Dendritic cell treated with granulocyte-macrophage colony-stimulating factor and Interleukin-4, amounts not matched to agents 40 ng/mL and 50 ng/mL, for 4 days (primary cell): ENCODE results near the gene INSYN2B.
A peak's percentile ranks its signal among the peaks of the same experiment; 100 is the strongest.

Experiments
- H3K27ac Mint-ChIP-seq: one replicate; pipeline ENCODE4 v1.8.0; 2022; ENCODE audit warnings: mild to moderate bottlenecking, mixed read lengths
- H3K27me3 Mint-ChIP-seq: one replicate; pipeline ENCODE4 v1.8.0; 2022; ENCODE audit warnings: mild to moderate bottlenecking, mixed read lengths
- H3K36me3 Mint-ChIP-seq: one replicate; pipeline ENCODE4 v1.8.0; 2022; ENCODE audit warnings: low read depth, mixed read lengths
- H3K4me1 Mint-ChIP-seq: one replicate; pipeline ENCODE4 v1.8.0; 2022; ENCODE audit warnings: low read depth, mixed read lengths
- H3K4me3 Mint-ChIP-seq: one replicate; pipeline ENCODE4 v1.8.0; 2022; ENCODE audit warnings: mild to moderate bottlenecking, moderate library complexity, mixed read lengths
- H3K9me3 Mint-ChIP-seq: one replicate; pipeline ENCODE4 v1.8.0; 2022; ENCODE audit warnings: mixed read lengths
- intact Hi-C: fragments of 100-400 bp; cut with micrococcal nuclease; formaldehyde crosslinking; loops from one replicate; pipeline ENCODE4 v1.15.0; 2022

The INSYN2B gene

DNA sequence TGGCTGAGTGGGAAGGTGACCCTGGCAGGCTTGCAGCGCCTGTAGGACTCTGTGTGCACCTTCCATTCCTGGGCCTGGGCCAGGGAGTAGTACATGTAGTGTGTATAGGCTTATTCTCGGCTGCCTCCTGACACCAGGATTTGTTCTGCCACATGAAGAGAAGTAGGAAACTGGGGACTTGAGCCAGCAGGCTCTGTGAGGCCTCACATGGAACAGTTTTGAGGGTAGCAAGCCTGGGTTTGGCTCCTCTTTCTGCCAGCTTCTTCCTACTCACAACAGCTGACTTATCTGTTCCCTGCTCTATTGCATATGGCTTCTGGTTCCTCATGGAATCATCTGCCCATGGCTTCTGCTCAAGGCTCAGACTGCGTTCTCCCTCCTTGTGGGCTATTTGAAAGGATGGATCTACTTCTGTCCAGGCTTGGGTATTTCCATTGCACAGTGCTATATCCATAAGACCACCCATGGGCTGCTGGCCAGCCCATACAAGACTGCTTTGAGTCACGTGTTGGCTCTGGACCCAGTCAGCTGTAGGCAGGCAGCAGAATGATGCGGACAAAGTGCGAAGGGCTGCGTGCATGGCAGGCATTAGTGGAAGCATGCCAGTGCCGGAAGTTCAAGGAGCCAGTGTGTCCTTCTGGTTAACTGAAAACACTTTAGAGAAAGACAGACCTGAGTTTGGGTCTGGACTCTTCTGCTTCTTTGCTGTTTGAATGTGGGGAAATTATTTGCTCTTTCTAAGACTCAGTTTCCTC lies 11.0 kb upstream of the INSYN2B start:
- H3K4me1 Mint-ChIP-seq, result no peaks in the 10 kb centered on the region
- H3K36me3 Mint-ChIP-seq, result peaks cover 95% of the 10 kb centered on the region
- no peaks in the 10 kb centered on the region for H3K9me3 Mint-ChIP-seq
- H3K27ac Mint-ChIP-seq, result peak overlapping the region; percentile 52
- intact Hi-C loops, result no loop called here
- no peak overlapping the region for H3K4me3 Mint-ChIP-seq
- no peaks in the 10 kb centered on the region for H3K27me3 Mint-ChIP-seq

DNA sequence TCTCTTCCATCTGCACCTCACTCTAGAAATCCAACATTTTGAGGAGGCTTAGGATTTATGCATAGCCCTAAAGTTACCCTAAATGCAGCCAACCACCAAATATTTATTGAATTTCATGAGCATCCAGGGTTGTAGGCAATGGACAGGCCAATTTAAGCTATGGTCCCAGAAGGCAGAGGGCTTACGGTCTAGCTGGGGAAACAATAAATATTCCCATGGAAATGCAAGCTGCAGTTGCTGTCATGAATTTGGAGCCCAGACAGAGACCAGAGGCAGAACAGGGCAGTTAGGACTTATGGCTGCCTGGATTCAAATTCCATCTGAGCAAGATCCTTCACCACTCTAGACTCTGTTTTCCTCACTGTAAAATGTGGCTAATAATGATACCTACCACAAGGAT lies 9.1 kb upstream of the INSYN2B start:
- Mint-ChIP-seq H3K9me3 (no peaks in the 10 kb centered on the region), H3K27ac (no peak overlapping the region), H3K4me1 (no peaks in the 10 kb centered on the region), H3K36me3 (peaks cover 95% of the 10 kb centered on the region), H3K27me3 (no peaks in the 10 kb centered on the region), H3K4me3 (no peak overlapping the region)
- intact Hi-C loops, result no loop called here

DNA sequence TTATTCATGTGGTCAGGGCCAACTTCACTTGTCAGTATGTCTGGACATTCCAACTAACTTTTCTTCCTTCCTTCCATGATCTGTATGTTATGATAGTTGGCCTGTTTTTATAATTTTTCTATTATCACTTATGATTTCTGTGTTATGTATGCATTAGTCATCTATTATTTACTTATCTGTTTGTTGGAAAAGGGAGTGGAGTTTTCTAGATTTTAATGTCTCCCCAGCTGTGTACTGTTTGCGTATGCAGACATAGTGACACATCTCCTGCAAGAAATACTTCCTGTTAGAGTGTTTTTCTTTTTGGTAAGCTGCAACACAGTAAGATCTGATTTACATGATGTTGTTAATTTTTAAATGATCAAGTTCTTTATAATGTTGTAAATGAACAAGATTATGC lies 8.7 kb upstream of the INSYN2B start:
- Mint-ChIP-seq H3K27ac (no peak overlapping the region), H3K9me3 (no peaks in the 10 kb centered on the region), H3K36me3 (peaks cover 95% of the 10 kb centered on the region), H3K27me3 (no peaks in the 10 kb centered on the region), H3K4me3 (no peak overlapping the region), H3K4me1 (no peaks in the 10 kb centered on the region)
- intact Hi-C loops, result no loop called here

DNA sequence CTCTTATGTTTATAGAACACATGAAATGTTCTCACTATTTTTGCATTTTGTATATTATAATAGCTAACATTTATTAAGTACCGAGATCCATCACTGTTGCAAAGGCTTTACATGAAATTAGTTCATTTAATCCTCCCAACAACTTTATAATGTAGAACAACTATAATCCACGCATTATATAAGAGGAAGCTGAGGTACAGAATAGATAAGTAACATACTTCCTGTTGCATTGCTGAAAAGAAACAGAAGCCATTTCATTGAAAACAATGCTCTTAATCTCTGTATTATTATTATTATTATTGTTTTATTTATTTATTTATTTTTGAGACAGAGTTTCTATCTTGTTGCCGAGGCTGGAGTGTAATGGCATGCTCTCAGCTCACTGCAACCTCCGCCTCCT lies 7.9 kb upstream of the INSYN2B start:
- Mint-ChIP-seq H3K4me3 (no peak overlapping the region), H3K36me3 (peaks cover 95% of the 10 kb centered on the region), H3K27me3 (no peaks in the 10 kb centered on the region), H3K27ac (no peak overlapping the region), H3K9me3 (no peaks in the 10 kb centered on the region), H3K4me1 (no peaks in the 10 kb centered on the region)
- intact Hi-C loops, result no loop called here

DNA sequence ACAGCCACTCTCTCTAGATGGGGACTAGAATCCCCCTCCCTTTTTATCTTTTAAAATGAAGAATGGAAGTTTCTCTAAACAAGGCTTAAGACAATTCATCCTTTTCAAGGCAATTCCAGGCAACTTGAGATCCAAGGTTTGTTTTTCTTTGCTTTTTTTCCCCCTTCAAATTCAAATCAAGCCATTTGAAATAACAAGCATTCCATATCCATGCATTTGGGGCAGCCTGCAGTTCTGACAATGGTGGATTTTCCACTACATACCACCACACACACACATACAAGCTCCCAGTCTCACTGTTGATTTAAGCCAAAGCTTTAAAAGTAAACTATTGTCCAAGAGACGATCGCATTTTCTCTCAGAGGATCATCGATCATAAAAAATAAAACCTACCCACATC lies 424 bp downstream of the INSYN2B start:
- no peak overlapping the region for H3K4me3 Mint-ChIP-seq
- H3K4me1 Mint-ChIP-seq, result peaks cover 8% of the 10 kb centered on the region
- H3K27me3 Mint-ChIP-seq, result no peaks in the 10 kb centered on the region
- H3K36me3 Mint-ChIP-seq, result peaks cover 64% of the 10 kb centered on the region
- intact Hi-C loops, result no loop called here
- H3K9me3 Mint-ChIP-seq, result no peaks in the 10 kb centered on the region
- no peak overlapping the region for H3K27ac Mint-ChIP-seq

DNA sequence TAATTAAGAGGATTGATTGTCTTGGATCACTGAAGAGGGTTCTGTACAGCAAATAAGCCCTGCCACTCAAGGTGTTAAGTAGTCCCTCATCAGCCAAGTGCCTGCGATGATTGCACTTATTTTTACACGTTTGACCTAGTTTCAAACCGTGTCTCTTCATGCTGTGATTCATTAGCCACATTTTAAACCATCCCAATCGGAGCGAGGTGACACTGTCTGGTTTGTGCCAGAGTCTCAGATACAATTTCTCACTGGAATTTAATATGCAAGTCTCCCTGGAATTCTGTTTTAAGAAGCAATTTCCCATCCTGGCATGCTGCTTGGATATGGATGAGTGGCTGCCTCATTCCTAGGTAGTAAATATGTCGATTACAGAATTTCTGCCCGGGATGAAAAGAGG lies 1.6 kb downstream of the INSYN2B start:
- Mint-ChIP-seq H3K4me3 (no peak overlapping the region), H3K27ac (no peak overlapping the region), H3K27me3 (no peaks in the 10 kb centered on the region), H3K4me1 (peaks cover 8% of the 10 kb centered on the region), H3K36me3 (peaks cover 64% of the 10 kb centered on the region), H3K9me3 (no peaks in the 10 kb centered on the region)
- intact Hi-C loops, result no loop called here

DNA sequence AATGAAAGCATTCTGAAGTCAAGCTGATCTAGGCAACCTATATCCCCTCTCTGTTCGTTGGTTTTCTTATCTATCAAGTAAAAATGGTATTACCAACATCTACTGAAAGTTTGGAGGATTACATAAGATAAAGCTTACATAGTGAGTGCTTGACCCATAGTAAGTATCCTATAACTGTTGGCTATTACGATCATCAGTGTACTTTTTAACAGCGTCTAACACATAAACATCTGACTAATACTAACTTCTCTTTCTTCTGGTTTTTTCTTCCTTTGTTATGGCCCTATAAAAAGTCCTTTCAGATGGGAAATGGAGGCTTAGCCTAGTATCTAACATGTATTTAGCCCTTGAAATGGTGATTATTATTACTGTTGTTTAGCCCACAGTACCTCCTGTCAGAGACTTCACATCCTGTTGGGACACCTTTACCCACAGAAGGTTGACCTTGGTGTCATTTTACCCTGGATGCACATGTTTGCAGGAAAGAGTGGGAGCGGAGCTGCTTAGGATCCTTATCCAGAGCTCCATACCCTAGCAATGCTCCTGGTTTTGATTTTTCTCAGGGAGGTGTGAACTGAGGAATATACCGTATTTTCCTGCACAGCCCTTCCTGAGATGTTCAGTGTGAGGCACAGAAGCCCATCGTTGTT lies 6.0 kb downstream of the INSYN2B start:
- intact Hi-C loops, result no loop called here
- no peak overlapping the region for H3K27ac Mint-ChIP-seq
- peaks cover 18% of the 10 kb centered on the region for H3K4me1 Mint-ChIP-seq
- peaks cover 67% of the 10 kb centered on the region for H3K36me3 Mint-ChIP-seq
- no peak overlapping the region for H3K4me3 Mint-ChIP-seq
- no peaks in the 10 kb centered on the region for H3K27me3 Mint-ChIP-seq
- no peaks in the 10 kb centered on the region for H3K9me3 Mint-ChIP-seq

DNA sequence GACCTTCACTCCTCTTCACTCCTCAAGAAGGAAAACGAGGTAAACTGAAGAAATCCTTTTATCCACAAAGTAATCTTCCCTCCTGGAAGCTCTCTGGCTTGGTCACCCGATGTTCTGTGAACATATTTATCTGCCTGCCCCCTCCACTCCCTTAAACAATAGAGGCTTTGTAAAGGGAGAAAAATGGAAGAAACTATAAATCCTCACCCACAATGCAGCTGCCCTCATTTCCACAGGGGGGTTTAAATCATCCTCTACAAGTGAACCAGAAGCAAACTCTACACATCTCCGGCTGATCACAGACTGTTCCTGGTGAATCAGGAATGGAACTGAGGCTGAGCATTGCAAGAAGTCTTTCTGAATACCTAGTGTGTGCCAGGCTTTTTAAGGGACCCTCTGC lies 7.2 kb downstream of the INSYN2B start:
- peaks cover 28% of the 10 kb centered on the region for H3K4me1 Mint-ChIP-seq
- H3K36me3 Mint-ChIP-seq, result peaks cover 63% of the 10 kb centered on the region
- intact Hi-C loops, result no loop called here
- H3K9me3 Mint-ChIP-seq, result no peaks in the 10 kb centered on the region
- H3K27me3 Mint-ChIP-seq, result no peaks in the 10 kb centered on the region
- H3K4me3 Mint-ChIP-seq, result no peak overlapping the region
- no peak overlapping the region for H3K27ac Mint-ChIP-seq

DNA sequence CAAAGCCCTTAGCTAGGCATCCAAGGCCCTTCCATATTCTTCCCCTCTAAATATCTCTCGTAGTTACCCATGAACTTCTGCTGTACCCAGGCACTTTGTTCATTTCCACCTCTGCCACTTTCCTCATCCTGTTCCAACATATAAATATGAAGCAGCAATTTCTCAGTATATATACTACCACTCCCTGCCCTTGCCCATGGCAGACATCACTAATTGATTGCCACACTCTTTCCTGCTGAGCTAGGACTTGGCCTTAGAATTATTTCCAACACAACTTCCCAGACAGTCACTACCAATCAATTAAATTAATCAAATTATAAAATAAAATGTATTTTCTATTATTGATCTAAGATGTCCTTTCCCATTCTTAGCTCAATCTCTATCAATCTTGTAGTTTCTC lies 8.5 kb downstream of the INSYN2B start:
- intact Hi-C loops, result no loop called here
- no peaks in the 10 kb centered on the region for H3K9me3 Mint-ChIP-seq
- H3K27me3 Mint-ChIP-seq, result no peaks in the 10 kb centered on the region
- H3K27ac Mint-ChIP-seq, result no peak overlapping the region
- H3K36me3 Mint-ChIP-seq, result peaks cover 69% of the 10 kb centered on the region
- peaks cover 41% of the 10 kb centered on the region for H3K4me1 Mint-ChIP-seq
- no peak overlapping the region for H3K4me3 Mint-ChIP-seq

DNA sequence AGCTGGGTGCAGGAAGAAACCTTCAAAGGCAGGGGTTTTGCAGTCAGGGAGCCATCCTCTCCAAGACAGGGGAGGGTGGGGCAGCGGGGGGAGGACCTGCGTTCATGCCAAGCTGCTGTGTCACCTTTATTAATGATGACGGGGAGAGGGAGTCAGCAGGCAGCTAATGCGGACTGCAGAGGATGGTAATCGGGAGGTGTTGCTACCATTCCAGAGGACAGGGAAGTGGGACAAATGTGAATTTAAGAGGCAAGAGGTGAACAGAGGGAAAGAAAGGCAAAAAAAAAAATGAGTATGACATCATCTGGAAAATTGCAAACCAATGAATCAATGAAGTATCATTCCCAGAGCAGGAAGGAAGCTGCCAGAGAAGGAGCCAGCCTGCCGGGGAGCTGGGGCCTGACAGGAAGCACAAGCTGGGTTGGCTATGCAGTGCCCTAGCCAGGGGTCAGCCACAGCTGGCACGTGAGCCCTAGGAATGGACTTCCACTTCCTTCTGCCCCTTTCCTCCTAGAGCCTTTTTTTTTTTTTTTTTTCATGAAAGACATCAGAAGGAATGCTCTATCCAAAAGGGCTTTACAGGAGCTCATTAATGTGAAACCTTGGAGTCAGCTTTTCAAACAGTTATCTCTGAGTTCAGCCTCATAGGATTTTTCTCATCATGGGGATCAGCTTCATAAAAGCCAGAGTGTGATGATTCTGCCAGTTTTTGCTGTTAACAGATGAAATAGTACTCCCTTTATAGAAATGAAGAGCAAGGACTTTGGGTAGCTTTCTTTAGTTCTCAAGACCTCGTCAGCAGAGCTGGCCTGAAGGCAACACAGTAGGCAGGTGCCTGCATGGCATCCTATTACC lies 9.2 kb downstream of the INSYN2B start:
- peaks cover 41% of the 10 kb centered on the region for H3K4me1 Mint-ChIP-seq
- no peaks in the 10 kb centered on the region for H3K9me3 Mint-ChIP-seq
- no peak overlapping the region for H3K27ac Mint-ChIP-seq
- intact Hi-C loops, result no loop called here
- H3K27me3 Mint-ChIP-seq, result no peaks in the 10 kb centered on the region
- H3K4me3 Mint-ChIP-seq, result no peak overlapping the region
- H3K36me3 Mint-ChIP-seq, result peaks cover 70% of the 10 kb centered on the region

DNA sequence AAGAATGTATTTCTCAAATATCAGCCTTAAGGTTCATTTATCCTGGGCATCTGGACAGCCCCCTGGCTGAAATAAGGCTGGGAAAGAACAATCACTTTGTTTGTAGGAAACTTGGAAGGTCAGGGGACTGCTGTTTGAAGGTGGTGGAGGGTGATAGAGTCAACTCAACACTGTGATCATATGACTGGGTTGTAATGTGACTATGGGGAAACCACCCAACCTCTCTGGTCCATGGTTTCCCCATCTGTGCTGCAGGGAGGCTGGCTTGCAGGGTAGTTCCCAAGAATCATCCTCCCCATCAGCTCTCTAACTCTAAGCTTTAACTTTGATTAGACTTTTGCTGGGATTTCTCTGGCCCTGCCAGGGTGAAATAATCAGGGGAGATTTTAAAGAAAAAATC lies 10.0 kb downstream of the INSYN2B start:
- Mint-ChIP-seq H3K4me1 (peaks cover 41% of the 10 kb centered on the region), H3K9me3 (no peaks in the 10 kb centered on the region), H3K27ac (no peak overlapping the region), H3K4me3 (no peak overlapping the region), H3K36me3 (peaks cover 64% of the 10 kb centered on the region), H3K27me3 (no peaks in the 10 kb centered on the region)
- intact Hi-C loops, result no loop called here

DNA sequence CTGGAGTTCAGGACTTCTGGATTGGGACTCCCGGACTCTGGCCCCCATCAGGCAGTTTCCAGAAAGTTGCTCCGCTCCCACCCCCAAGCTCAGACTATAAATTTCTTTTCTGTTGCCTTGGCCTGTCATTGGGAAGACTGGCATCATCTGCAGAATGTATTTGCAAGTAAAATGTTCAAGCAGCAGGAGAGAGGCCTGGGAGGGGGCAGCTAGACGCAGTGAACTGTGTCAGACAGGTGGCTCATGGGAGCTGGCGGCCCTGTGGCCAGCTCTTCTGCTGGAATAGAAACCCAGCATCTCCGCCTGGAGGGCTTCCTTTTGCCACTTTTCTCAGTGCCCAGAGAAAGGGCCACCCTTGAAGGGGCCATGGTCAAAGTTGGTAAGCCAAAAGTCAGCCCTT lies 16.0 kb downstream of the INSYN2B start:
- intact Hi-C loops, result no loop called here
- Mint-ChIP-seq H3K9me3 (no peaks in the 10 kb centered on the region), H3K27me3 (no peaks in the 10 kb centered on the region), H3K4me1 (peaks cover 30% of the 10 kb centered on the region), H3K36me3 (peaks cover 48% of the 10 kb centered on the region), H3K27ac (no peak overlapping the region), H3K4me3 (no peak overlapping the region)

DNA sequence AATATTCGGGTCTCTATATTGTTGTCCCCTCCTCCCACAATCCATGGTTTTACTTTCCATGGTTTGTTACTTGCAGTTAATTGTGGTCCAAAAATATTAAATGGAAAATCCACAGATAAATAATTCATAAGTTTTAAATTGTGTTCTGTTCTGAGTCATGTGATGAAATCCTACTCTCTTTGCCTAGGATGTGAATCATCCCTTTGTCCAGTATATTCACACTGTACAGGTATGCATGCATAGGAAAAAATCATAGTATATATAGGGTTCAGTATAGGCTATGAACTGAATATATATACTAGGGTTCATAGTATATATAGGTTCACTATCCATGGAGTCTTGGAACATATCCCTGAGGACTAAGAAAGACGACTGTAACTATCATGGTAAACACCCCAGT lies 19.6 kb downstream of the INSYN2B start:
- intact Hi-C loops, result no loop called here
- no peak overlapping the region for H3K27ac Mint-ChIP-seq
- peaks cover 13% of the 10 kb centered on the region for H3K4me1 Mint-ChIP-seq
- H3K36me3 Mint-ChIP-seq, result peaks cover 27% of the 10 kb centered on the region
- H3K27me3 Mint-ChIP-seq, result no peaks in the 10 kb centered on the region
- H3K9me3 Mint-ChIP-seq, result no peaks in the 10 kb centered on the region
- H3K4me3 Mint-ChIP-seq, result no peak overlapping the region

DNA sequence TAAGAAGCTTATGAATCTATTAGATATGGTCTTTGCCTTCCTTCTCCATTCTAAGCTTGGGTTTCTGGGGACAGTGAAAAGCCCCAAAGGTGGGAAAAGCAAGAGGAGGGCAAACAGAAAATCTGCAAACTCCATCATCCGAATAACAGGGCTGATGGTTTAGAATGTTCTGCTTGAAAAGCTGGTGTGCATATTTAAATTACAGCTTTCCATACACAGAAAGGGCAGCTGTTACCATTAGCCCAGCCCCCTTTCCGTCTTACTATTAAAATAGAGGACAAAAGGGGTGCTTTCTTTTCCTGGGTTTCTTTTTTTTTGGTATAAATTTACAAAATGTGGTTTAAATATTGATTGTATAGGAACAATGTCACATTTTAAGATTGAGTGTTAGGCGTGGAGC lies 22.0 kb downstream of the INSYN2B start:
- Mint-ChIP-seq H3K36me3 (peaks cover 22% of the 10 kb centered on the region), H3K9me3 (no peaks in the 10 kb centered on the region), H3K4me3 (no peak overlapping the region), H3K27me3 (no peaks in the 10 kb centered on the region), H3K4me1 (peaks cover 29% of the 10 kb centered on the region), H3K27ac (no peak overlapping the region)
- intact Hi-C loops, result no loop called here
